ENCODE data around the gene CDC7. TPM values are rescaled to one million over a fixed set of nuclear protein-coding genes. Genes with fewer than 3 reads are reported as not detected.

The CDC7 gene
- polyA plus RNA-seq, 1 donor from 2014 or later: 34.6 TPM

Other genes starting within 250 kb of the CDC7 start
- 28.9 and 30.5 TPM in 2 replicates for gene HFM1, start 96.0 kb upstream of the CDC7 start, polyA plus RNA-seq

Data from neural cell (in vitro differentiated cells).